K562 (cell line): ENCODE results near the gene KRT24. TPM values are rescaled to one million over a fixed set of nuclear protein-coding genes. Genes with fewer than 3 reads are reported as not detected.

Experiments
- ATAC-seq: fragments of 200-7000 bp; cut with Tn5 transposase; 3 replicates; pipeline ENCODE4 v1.9.1; 2020; ENCODE audit warnings: moderate library complexity
- BruUV-seq: library from RNA; stranded (reverse); fragments of 400-500 nt; replicated peaks from 2 replicates; lab custom pipeline; 2021; lab: Mats Ljungman, UMichigan
- CTCF ChIA-PET: fragments of 300-600 bp; formaldehyde crosslinking; extraction: SDS; loops from one replicate; lab custom pipeline; 2021; ENCODE audit warnings: low intra/inter-chr PET ratio; lab: Yijun Ruan, JAX
- POLR2A ChIA-PET: fragments of 300-600, 350-650 bp; sonication (Branson Sonifier 250); formaldehyde crosslinking; extraction: SDS; loops from one replicate; lab custom pipeline; 2021; ENCODE audit warnings: antibody characterized with exemption, inconsistent platforms; lab: Yijun Ruan, JAX
- DNase-seq, 4 experiments: peaks; one replicate each; pipeline versions ENCODE4 v3.0.0 to v3.0.0-alpha.2; 2011 to 2018; ENCODE audit warnings: low spot score in 3 of 4, mixed read lengths in 3 of 4; ENCODE audit errors: extremely low read depth in 1 of 4
- FAIRE-seq: peaks from 2 replicates; lab custom pipeline; 2011; peaks lifted over from hg19 to GRCh38; lab: Jason Lieb, UNC
- H2AFZ ChIP-seq: 2 replicates; pipeline ENCODE4 v1.6.0; 2011; ENCODE audit warnings: low read depth, low read length, control low read depth, inconsistent platforms
- H3K27ac ChIP-seq: fragments of 200-600 bp; 3 replicates; pipeline ENCODE4 v1.8.0; 2011; ENCODE audit warnings: low read depth, mild to moderate bottlenecking, control low read depth, inconsistent platforms, low read length, moderate library complexity, mixed read lengths; ENCODE audit errors: extremely low read depth
- H3K27me3 ChIP-seq, 2 experiments: fragments of 300-600 bp in 1 of 2; 2 replicates in 1 of 2; 3 replicates in 1 of 2; pipeline versions ENCODE4 v1.6.0 to v1.8.0; 2011; ENCODE audit warnings: inconsistent platforms in 2 of 2, low read length in 2 of 2, mild to moderate bottlenecking in 1 of 2, mixed read lengths in 1 of 2, moderate library complexity in 1 of 2; ENCODE audit not compliant: control insufficient read depth in 2 of 2, insufficient read depth in 2 of 2
- H3K36me3 ChIP-seq: fragments of 300-600 bp; 3 replicates; pipeline ENCODE4 v1.8.0; 2011; ENCODE audit warnings: mild to moderate bottlenecking, low read length, inconsistent platforms; ENCODE audit not compliant: control insufficient read depth, insufficient read depth
- H3K4me1 ChIP-seq, 2 experiments: fragments of 200-600 bp in 1 of 2; replicated peaks in 1 of 2; 2 replicates in 1 of 2; 3 replicates in 1 of 2; pipeline versions ENCODE4 v1.5.1 to v1.8.0; 2011; ENCODE audit warnings: inconsistent platforms in 2 of 2, low read length in 2 of 2, mild to moderate bottlenecking in 1 of 2, mixed read lengths in 1 of 2, moderate library complexity in 1 of 2; ENCODE audit not compliant: control insufficient read depth in 2 of 2, insufficient read depth in 2 of 2
- H3K4me2 ChIP-seq: 2 replicates; pipeline ENCODE4 v1.6.1; 2011; ENCODE audit warnings: low read length, control low read depth, inconsistent platforms, mixed read lengths; ENCODE audit not compliant: insufficient read depth
- H3K4me3 ChIP-seq: fragments of 200-600 bp; sonication (generic), shearing (Covaris generic); 2 replicates; pipeline ENCODE4 v1.5.1; 2016; ENCODE audit warnings: control low read depth, inconsistent platforms
- H3K79me2 ChIP-seq: fragments of 200-600 bp; 3 replicates; pipeline ENCODE4 v1.8.0; 2011; ENCODE audit warnings: low read length, inconsistent platforms; ENCODE audit not compliant: control insufficient read depth, insufficient read depth
- H3K9ac ChIP-seq, 2 experiments: 2 replicates each; pipeline versions ENCODE4 v1.6.0 to v1.6.1; 2011; ENCODE audit warnings: low read depth in 2 of 2, low read length in 2 of 2, control low read depth in 1 of 2, inconsistent platforms in 1 of 2, mild to moderate bottlenecking in 1 of 2, mixed read lengths in 1 of 2; ENCODE audit not compliant: insufficient read depth in 1 of 2
- H3K9me1 ChIP-seq: one replicate; pipeline ENCODE4 v1.6.0; 2011; ENCODE audit warnings: inconsistent platforms, mild to moderate bottlenecking, low read length, moderate library complexity; ENCODE audit not compliant: control insufficient read depth, insufficient read depth
- H3K9me3 ChIP-seq: replicated peaks from 2 replicates; pipeline ENCODE4 v1.5.1; 2011; ENCODE audit warnings: low read depth, low read length, inconsistent platforms; ENCODE audit not compliant: control insufficient read depth, insufficient read depth
- H4K20me1 ChIP-seq: replicated peaks from 2 replicates; pipeline ENCODE4 v1.6.1; 2011; ENCODE audit warnings: low read length, inconsistent platforms, mixed read lengths; ENCODE audit not compliant: control insufficient read depth, insufficient read depth
- ARID3B ChIP-seq: fragments of 250-450 bp; sonication (Bioruptor Pico); IDR thresholded peaks from 2 replicates; pipeline ENCODE4 v1.4.0; 2020; ENCODE audit warnings: borderline replicate concordance
- BHLHE40 ChIP-seq: IDR thresholded peaks from 2 replicates; pipeline ENCODE4 v1.6.1; 2011; ENCODE audit warnings: low read length, improper control_type of control experiment
- ERF ChIP-seq: fragments of 450-650 bp; formaldehyde crosslinking; IDR thresholded peaks from 2 replicates; pipeline ENCODE4 v1.4.0; 2020; ENCODE audit warnings: mild to moderate bottlenecking, mixed read lengths
- FOS ChIP-seq: IDR thresholded peaks from 3 replicates; pipeline ENCODE4 v1.6.1; 2011; ENCODE audit not compliant: insufficient read length; ENCODE audit errors: extremely low read depth
- NCOA2 ChIP-seq, 2 experiments: fragments of 450-650 bp; IDR thresholded peaks; 2 replicates each; pipeline ENCODE4 v1.6.1; 2018; ENCODE audit warnings: mild to moderate bottlenecking in 2 of 2, moderate library complexity in 1 of 2; ENCODE audit not compliant: partially characterized antibody in 2 of 2
- NEUROD1 ChIP-seq: fragments of 150-350 bp; IDR thresholded peaks from 2 replicates; pipeline ENCODE4 v1.6.1; 2014; ENCODE audit warnings: borderline replicate concordance, low read length, low read depth; ENCODE audit not compliant: partially characterized antibody
- TSC22D4 ChIP-seq: fragments of 450-650 bp; IDR thresholded peaks from 2 replicates; pipeline ENCODE4 v1.6.1; 2016; ENCODE audit warnings: missing genetic modification characterization, missing biosample characterization, control low read depth
- ZC3H11A ChIP-seq: IDR thresholded peaks from 2 replicates; pipeline ENCODE4 v1.6.1; 2012; ENCODE audit warnings: low read depth, low read length, improper control_type of control experiment
- ZNF12 ChIP-seq: sonication (generic); formaldehyde crosslinking; IDR thresholded peaks from 2 replicates; pipeline ENCODE4 v1.4.0; 2020; ENCODE audit warnings: mild to moderate bottlenecking, missing genetic modification reagents
- ZNF354B ChIP-seq: fragments of 250-450 bp; sonication (Bioruptor Pico); IDR thresholded peaks from 2 replicates; pipeline ENCODE4 v1.4.0; 2020
- ZNF41 ChIP-seq: fragments of 250-450 bp; sonication (Bioruptor Pico); conservative IDR thresholded peaks from 2 replicates; pipeline ENCODE4 v1.4.0; 2020; ENCODE audit warnings: mild to moderate bottlenecking
- ZNF79 ChIP-seq: fragments of 250-450 bp; sonication (Bioruptor Pico); IDR thresholded peaks from 2 replicates; pipeline ENCODE4 v1.4.0; 2020; ENCODE audit warnings: low read depth, mild to moderate bottlenecking, moderate library complexity
- WGBS: fragments of 100-300 bp; shearing (Covaris generic); methylation state at CpG from one replicate; pipeline ENCODE4 v1.1.6; 2016; ENCODE audit warnings: low coverage, mixed read lengths; ENCODE audit not compliant: insufficient coverage; ENCODE audit errors: missing lambda C conversion rate; 5-methylcytosine and 5-hydroxymethylcytosine counted together
- in situ Hi-C: fragments of 300-500 bp; cut with MboI; formaldehyde crosslinking; loops from 4 replicates; pipeline ENCODE4 v1.15.0; 2018; ENCODE audit warnings: inconsistent platforms, mixed read lengths
- intact Hi-C: fragments of 100-400 bp; cut with micrococcal nuclease; formaldehyde crosslinking; loops from 2 replicates; pipeline ENCODE4 v1.14.2; 2022
- polyA plus RNA-seq, 8 experiments: library from polyadenylated mRNA; depleted of rRNA in 4 of 8; stranded (reverse) in 5 of 8; unstranded in 3 of 8; fragments of >200 nt; fragmentation: Nextera tagmentation in 2 of 8; fragmentation: Illumina TruSeq in 1 of 8; extraction: Ambion mirVana in 2 of 8; extraction: Trizol in 1 of 8; gene quantifications; 2 replicates each; pipeline versions ENCODE4 v1.2.1 to v1.2.3, GENCODE V29; 2011 to 2014; ENCODE audit warnings: inconsistent platforms in 1 of 8, missing spikeins in 1 of 8
- total RNA-seq, 7 experiments: library from RNA; depleted of rRNA in 6 of 7; stranded (reverse); fragments of >200 nt in 6 of 7; fragmentation: Illumina TruSeq in 2 of 7; extraction: Trizol in 2 of 7; gene quantifications; 2 replicates each; pipeline versions ENCODE4 v1.2.1 to v1.2.3, GENCODE V29; 2011 to 2021; ENCODE audit warnings: low replicate concordance in 1 of 7

The KRT24 gene
- total and polyA plus RNA-seq, 9 of the 15 experiments (the other 6 are each of a cell fraction or from before 2014, with no cell fraction given), result not detected

GRCh38 chr17:40694584-40694983 is 9.0 kb downstream of the KRT24 start:
- no peak overlapping the region for H3K9ac ChIP-seq
- H3K79me2 ChIP-seq, result no peaks in the 10 kb centered on the region
- DNase-seq, result no peak
- intact Hi-C loops (no loop called here), in situ Hi-C loops (no loop called here)
- H2AFZ ChIP-seq, result no peak overlapping the region
- H3K36me3 ChIP-seq, result no peaks in the 10 kb centered on the region
- WGBS, result 0% methylated on average over 9 of the region's 9 CpGs
- H3K27me3 ChIP-seq, result peaks cover 25 to 29% of the 10 kb centered on the region in 2 experiments
- ChIA-PET POLR2A (interaction anchor here (1.2 to 2.1 kb wide), 2 partner anchors 20 to 47 kb away, joined by 3 to 7 read pairs; partner anchors contain the start of gene SMARCE1), CTCF (no interaction called here)
- no peak overlapping the region for H3K4me2 ChIP-seq
- no peak overlapping the region for H3K27ac ChIP-seq
- H3K4me3 ChIP-seq, result no peak overlapping the region
- no peaks in the 10 kb centered on the region for H4K20me1 ChIP-seq
- H3K9me1 ChIP-seq, result no peaks in the 10 kb centered on the region
- H3K9me3 ChIP-seq, result no peaks in the 10 kb centered on the region
- no peak for FAIRE-seq
- ATAC-seq, result no peak
- no peaks in the 10 kb centered on the region for H3K4me1 ChIP-seq
- no TSS peak for BruUV-seq
- TF ChIP-seq NCOA2 (IDR thresholded peaks at IDR 0.05; ENCODE audit: partially characterized antibody in 2 of 2), result no peak
- TF ChIP-seq BHLHE40, result no peak
- TF ChIP-seq ZNF41, result no peak
- no peak for TF ChIP-seq ZC3H11A
- TF ChIP-seq ZNF354B, result no peak
- TF ChIP-seq ZNF12 (CRISPR knock-in tag), result no peak
- no peak for TF ChIP-seq ARID3B
- no peak for TF ChIP-seq FOS
- TF ChIP-seq ERF (CRISPR knock-in tag), result no peak
- TF ChIP-seq NEUROD1, result no peak
- no peak for TF ChIP-seq TSC22D4 (tag)
- no peak for TF ChIP-seq ZNF79 (CRISPR knock-in tag)
